Bronchial epithelial cell (primary cell): Measurements from ENCODE around the gene ADAMTS4. TPM values are rescaled to one million over a fixed set of nuclear protein-coding genes. Genes with fewer than 3 reads are reported as not detected.

Experiments used
- DNase-seq: peaks from one replicate; pipeline ENCODE4 v3.0.0-alpha.2; 2010; ENCODE audit warnings: low read depth
- FAIRE-seq: peaks from 2 replicates; lab custom pipeline; 2011; peaks lifted over from hg19 to GRCh38; lab: Jason Lieb, UNC
- H3K27me3 ChIP-seq: 2 replicates; pipeline ENCODE4 v1.5.1; 2011; ENCODE audit warnings: low read length; ENCODE audit not compliant: control insufficient read depth, insufficient read depth
- H3K36me3 ChIP-seq: 2 replicates; pipeline ENCODE4 v1.5.1; 2011; ENCODE audit warnings: low read length; ENCODE audit not compliant: control insufficient read depth, insufficient read depth
- H3K4me3 ChIP-seq: 2 replicates; pipeline ENCODE4 v1.5.1; 2011; ENCODE audit warnings: mild to moderate bottlenecking, low read depth, low read length, control low read depth
- CTCF ChIP-seq: IDR thresholded peaks from 2 replicates; pipeline ENCODE4 v1.5.1; 2011; ENCODE audit warnings: mild to moderate bottlenecking, moderate library complexity, low read length, control low read depth, inconsistent platforms; ENCODE audit not compliant: insufficient read depth, severe bottlenecking
- total RNA-seq: library from RNA; depleted of rRNA; stranded (reverse); fragments of >200 nt; gene quantifications from 2 replicates; pipeline ENCODE4 v1.2.1, GENCODE V29; 2014

The ADAMTS4 gene
- total RNA-seq, 1 donor from 2014 or later = under 0.01 TPM

GRCh38 chr1:161153176-161153575 lies 45.7 kb downstream of the ADAMTS4 start:
- no peak for DNase-seq
- peak overlapping the region; percentile 94 for H3K4me3 ChIP-seq
- FAIRE-seq = no peak
- no peak for TF ChIP-seq CTCF
- no peaks in the 10 kb centered on the region for H3K27me3 ChIP-seq
- H3K36me3 ChIP-seq = no peaks in the 10 kb centered on the region

- FAIRE-seq (no peak), DNase-seq (no peak)
- Histone ChIP-seq H3K4me3 (no peak overlapping the region), H3K36me3 (no peaks in the 10 kb centered on the region), H3K27me3 (no peaks in the 10 kb centered on the region)
- no peak for TF ChIP-seq CTCF
Observed at GRCh38 chr1:161145832-161146231, 53.0 kb downstream of the ADAMTS4 start.

GRCh38 chr1:161140755-161141400 lies 58.0 kb downstream of the ADAMTS4 start:
- DNase-seq = no peak
- no peak overlapping the region for H3K4me3 ChIP-seq
- TF ChIP-seq CTCF = no peak
- no peaks in the 10 kb centered on the region for H3K36me3 ChIP-seq
- H3K27me3 ChIP-seq = no peaks in the 10 kb centered on the region
- FAIRE-seq = no peak

GRCh38 chr1:161139766-161140165 lies 59.1 kb downstream of the ADAMTS4 start:
- H3K27me3 ChIP-seq = no peaks in the 10 kb centered on the region
- TF ChIP-seq CTCF = peak; percentile 39
- DNase-seq (peak; percentile 57), FAIRE-seq (no peak)
- H3K36me3 ChIP-seq = no peaks in the 10 kb centered on the region
- no peak overlapping the region for H3K4me3 ChIP-seq

GRCh38 chr1:161138431-161138830 lies 60.4 kb downstream of the ADAMTS4 start:
- H3K4me3 ChIP-seq = no peak overlapping the region
- DNase-seq (no peak), FAIRE-seq (no peak)
- H3K27me3 ChIP-seq = no peaks in the 10 kb centered on the region
- H3K36me3 ChIP-seq = no peaks in the 10 kb centered on the region
- no peak for TF ChIP-seq CTCF

GRCh38 chr1:161137881-161138280 lies 61.0 kb downstream of the ADAMTS4 start:
- Histone ChIP-seq H3K27me3 (no peaks in the 10 kb centered on the region), H3K36me3 (no peaks in the 10 kb centered on the region), H3K4me3 (no peak overlapping the region)
- no peak for FAIRE-seq
- DNase-seq = no peak
- TF ChIP-seq CTCF = no peak
